A673 (cell line): ENCODE measurements around the gene CACNA1A.
"Not testable (repeated sequence)": the region's sequence is repeated elsewhere in the genome, so short reads cannot be mapped to it uniquely, and the experiment has no call there.

ENCODE experiments used
- CTCF ChIP-seq: fragments of 300-800, 200-600 bp; sonication (generic); conservative IDR thresholded peaks from 2 replicates; pipeline ENCODE4 v1.5.1; 2017; ENCODE audit warnings: low read depth, mild to moderate bottlenecking, antibody characterized with exemption, low read length, moderate library complexity, mixed read lengths
- EZH2 ChIP-seq: fragments of 200-600 bp; sonication (generic); IDR thresholded peaks from 2 replicates; pipeline ENCODE4 v1.6.1; 2017; ENCODE audit warnings: borderline replicate concordance, low read depth, mild to moderate bottlenecking, mixed read lengths, antibody characterized with exemption, low read length; ENCODE audit not compliant: poor library complexity, severe bottlenecking

DNA sequence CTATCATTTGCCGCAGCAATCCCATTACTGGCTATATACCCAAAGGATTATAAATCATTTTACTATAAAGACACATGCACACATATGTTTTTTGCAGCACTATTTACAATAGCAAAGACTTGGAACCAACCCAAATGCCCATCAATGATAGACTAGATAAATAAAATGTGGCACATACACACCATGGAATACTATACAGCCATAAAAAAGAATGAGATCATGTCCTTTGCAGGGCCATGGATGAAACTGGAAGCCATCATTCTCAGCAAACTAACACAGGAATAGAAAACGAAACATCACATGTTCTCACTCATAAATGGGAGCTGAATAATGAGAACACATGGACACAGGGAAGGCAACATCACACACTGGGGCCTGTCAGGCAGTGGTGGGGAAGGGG lies 23.4 kb upstream of the CACNA1A start:
- not testable (repeated sequence) for TF ChIP-seq CTCF, EZH2
